Activated T-helper 1 cell treated with anti-CD3 and anti-CD28 coated beads, Interleukin-12 subunit alpha, Interleukin-12 subunit beta, Interleukin-2, Interleukin-4 antibody, amounts not matched to agents 30 ng/mL and 10 ng/mL and 1 ng/mL, durations not matched to agents 14 hours and 24 hours and 36 hours (primary cell): ENCODE results near the gene DNAJC15. TPM values are rescaled to one million over a fixed set of nuclear protein-coding genes. Genes with fewer than 3 reads are reported as not detected.
"Not testable (repeated sequence)": the region's sequence is repeated elsewhere in the genome, so short reads cannot be mapped to it uniquely, and the experiment has no call there.

Experiments
- DNase-seq: peaks from one replicate; pipeline ENCODE4 v3.0.0; 2021; ENCODE audit warnings: low spot score
- H3K27ac Mint-ChIP-seq: one replicate; pipeline ENCODE4 v1.8.0; 2021; ENCODE audit warnings: mild to moderate bottlenecking, mixed read lengths
- H3K27me3 Mint-ChIP-seq: one replicate; pipeline ENCODE4 v1.8.0; 2022; ENCODE audit warnings: mild to moderate bottlenecking, moderate library complexity, mixed read lengths; ENCODE audit not compliant: insufficient read depth
- H3K36me3 Mint-ChIP-seq: one replicate; pipeline ENCODE4 v1.8.0; 2021; ENCODE audit warnings: low read depth, mixed read lengths
- H3K4me1 Mint-ChIP-seq: one replicate; pipeline ENCODE4 v1.8.0; 2021; ENCODE audit warnings: low read depth, mixed read lengths
- H3K4me3 Mint-ChIP-seq: one replicate; pipeline ENCODE4 v1.8.0; 2021; ENCODE audit warnings: mild to moderate bottlenecking, moderate library complexity, mixed read lengths
- H3K9me3 Mint-ChIP-seq: one replicate; pipeline ENCODE4 v1.8.0; 2021; ENCODE audit warnings: mixed read lengths
- intact Hi-C: fragments of 100-400 bp; cut with micrococcal nuclease; formaldehyde crosslinking; loops from one replicate; pipeline ENCODE4 v1.15.1; 2024
- total RNA-seq: library from RNA; stranded (reverse); gene quantifications from 2 replicates; pipeline ENCODE4 v1.2.3, GENCODE V29; 2022

The DNAJC15 gene
- total RNA-seq, 1 donor from 2014 or later = 20.5 TPM

DNA sequence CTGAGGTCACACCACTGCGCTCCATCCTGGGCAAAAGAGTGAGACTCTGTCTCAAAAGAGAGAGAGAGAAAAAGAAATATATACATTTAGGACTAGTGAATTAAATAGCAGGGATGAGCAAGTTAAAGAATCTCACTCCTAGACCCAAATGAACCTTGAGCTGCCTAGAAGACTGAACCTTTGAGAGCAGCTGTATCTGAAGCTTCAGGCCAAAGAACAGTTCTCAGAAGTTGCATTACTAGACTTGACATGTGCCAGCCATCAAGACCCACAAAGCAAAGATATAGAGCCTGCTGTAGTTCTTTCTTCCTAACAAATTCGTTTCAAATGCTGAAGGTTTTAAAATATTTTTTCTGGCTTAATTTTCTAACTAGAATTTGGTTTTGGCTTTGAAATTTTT lies 16.6 kb downstream of the DNAJC15 start:
- H3K4me1 Mint-ChIP-seq = peaks cover 37% of the 10 kb centered on the region
- no peak overlapping the region for H3K4me3 Mint-ChIP-seq
- intact Hi-C loops = loop anchor here (5.0 to 10.0 kb wide), 2 partner anchors 68 to 765 kb away; partner anchors contain the start of gene AKAP11
- H3K27ac Mint-ChIP-seq = no peak overlapping the region
- H3K27me3 Mint-ChIP-seq = no peaks in the 10 kb centered on the region
- peaks cover 31% of the 10 kb centered on the region for H3K36me3 Mint-ChIP-seq
- peaks cover 4% of the 10 kb centered on the region for H3K9me3 Mint-ChIP-seq
- no peak for DNase-seq

- Mint-ChIP-seq H3K36me3 (peaks cover 33% of the 10 kb centered on the region), H3K4me1 (peaks cover 45% of the 10 kb centered on the region)
- intact Hi-C loops = loop anchor here (5.0 to 10.0 kb wide), 2 partner anchors 68 to 766 kb away; partner anchors contain the start of gene AKAP11
- not testable (repeated sequence) for DNase-seq, H3K27me3 Mint-ChIP-seq, H3K27ac Mint-ChIP-seq, H3K9me3 Mint-ChIP-seq, H3K4me3 Mint-ChIP-seq
These were observed 17.4 kb downstream of the DNAJC15 start for GRCh38 chr13:43040581-43041368.

- H3K36me3 Mint-ChIP-seq = peaks cover 37% of the 10 kb centered on the region
- no peaks in the 10 kb centered on the region for H3K27me3 Mint-ChIP-seq
- H3K4me3 Mint-ChIP-seq = no peak overlapping the region
- no peak overlapping the region for H3K27ac Mint-ChIP-seq
- peaks cover 51% of the 10 kb centered on the region for H3K4me1 Mint-ChIP-seq
- no peak for DNase-seq
- peaks cover 4% of the 10 kb centered on the region for H3K9me3 Mint-ChIP-seq
- intact Hi-C loops = loop anchor here (5.0 to 10.0 kb wide), 2 partner anchors 69 to 767 kb away; partner anchors contain the start of gene AKAP11
These were observed 18.1 kb downstream of the DNAJC15 start for GRCh38 chr13:43041369-43041921.

GRCh38 chr13:43042410-43042921 lies 19.1 kb downstream of the DNAJC15 start:
- Mint-ChIP-seq H3K4me1 (peaks cover 51% of the 10 kb centered on the region), H3K9me3 (peaks cover 4% of the 10 kb centered on the region), H3K36me3 (peaks cover 38% of the 10 kb centered on the region), H3K4me3 (no peak overlapping the region), H3K27me3 (no peaks in the 10 kb centered on the region), H3K27ac (peak overlapping the region; percentile 9)
- intact Hi-C loops = loop anchor here (1.0 to 10.0 kb wide), 3 partner anchors 19 to 768 kb away; partner anchors contain the start of genes AKAP11 and DNAJC15
- DNase-seq = no peak

DNA sequence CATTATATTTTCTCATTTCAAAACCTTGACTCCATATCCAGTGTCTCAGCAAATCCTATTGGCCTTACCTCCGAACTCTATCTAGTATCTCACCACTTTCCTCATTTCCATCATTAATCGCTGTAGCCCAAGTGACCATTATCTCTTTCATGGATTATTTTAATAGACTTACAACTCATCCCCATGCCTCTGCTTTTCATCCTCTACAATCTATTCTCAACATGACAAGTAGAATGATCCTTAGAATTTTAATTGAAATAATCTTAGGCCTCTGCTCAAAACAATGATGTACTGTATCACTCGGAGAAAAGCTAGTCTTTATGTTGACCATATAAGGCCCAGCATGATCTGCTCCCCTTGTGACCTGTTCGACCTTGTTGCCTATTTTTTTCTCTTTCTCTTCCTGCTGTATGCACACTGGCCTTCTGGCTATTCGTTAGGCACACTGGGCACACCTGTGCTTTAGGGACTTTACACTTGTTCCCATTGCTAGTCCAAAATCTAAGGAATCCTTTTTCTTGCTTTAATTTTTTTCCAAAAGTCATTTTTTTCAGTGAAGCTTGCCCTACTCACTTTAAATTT lies 21.4 kb downstream of the DNAJC15 start:
- DNase-seq = no peak
- peak overlapping the region; percentile 11 for H3K27ac Mint-ChIP-seq
- no peaks in the 10 kb centered on the region for H3K27me3 Mint-ChIP-seq
- intact Hi-C loops = loop anchor here (1.0 to 10.0 kb wide), 5 partner anchors 10 to 770 kb away; partner anchors contain the start of gene AKAP11
- peaks cover 61% of the 10 kb centered on the region for H3K4me1 Mint-ChIP-seq
- H3K4me3 Mint-ChIP-seq = peak overlapping the region; percentile 9
- peaks cover 38% of the 10 kb centered on the region for H3K36me3 Mint-ChIP-seq
- H3K9me3 Mint-ChIP-seq = peaks cover 4% of the 10 kb centered on the region

DNA sequence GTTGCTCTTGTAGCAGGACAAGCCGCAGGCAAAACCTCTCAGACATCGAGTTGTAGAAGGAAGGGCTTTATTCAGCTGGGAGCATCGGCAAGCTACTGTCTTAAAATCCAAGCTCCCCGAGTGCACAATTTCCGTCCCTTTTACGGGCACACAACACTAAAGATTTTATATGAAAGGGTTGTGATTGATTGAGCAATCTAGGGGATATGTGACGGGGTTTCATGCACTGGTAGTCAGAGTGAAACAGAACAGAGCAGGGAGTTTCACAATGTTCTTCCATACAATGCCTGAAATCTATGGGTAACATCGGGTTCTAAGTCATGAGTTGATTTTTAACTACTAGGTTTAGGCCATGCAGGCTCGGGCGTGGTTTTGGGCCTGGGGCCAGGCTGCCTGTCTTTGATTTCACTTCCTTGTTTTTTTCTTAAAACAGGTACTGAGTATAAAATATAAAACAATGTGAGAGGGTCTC lies 22.0 kb downstream of the DNAJC15 start:
- DNase-seq = peak; percentile 11
- intact Hi-C loops = loop anchor here (1.0 to 10.0 kb wide), 4 partner anchors 10 to 771 kb away; partner anchors contain the start of gene AKAP11
- Mint-ChIP-seq H3K4me1 (peaks cover 62% of the 10 kb centered on the region), H3K4me3 (peak overlapping the region; percentile 9), H3K36me3 (peaks cover 35% of the 10 kb centered on the region), H3K27ac (peak overlapping the region; percentile 11)
- H3K27me3 Mint-ChIP-seq, H3K9me3 Mint-ChIP-seq: not testable (repeated sequence)

GRCh38 chr13:43046259-43046658 lies 22.9 kb downstream of the DNAJC15 start:
- peaks cover 62% of the 10 kb centered on the region for H3K4me1 Mint-ChIP-seq
- intact Hi-C loops = loop anchor here (5.0 to 10.0 kb wide), 2 partner anchors 751 to 771 kb away; partner anchors contain the start of gene AKAP11
- H3K4me3 Mint-ChIP-seq = no peak overlapping the region
- no peak overlapping the region for H3K27ac Mint-ChIP-seq
- no peak for DNase-seq
- H3K36me3 Mint-ChIP-seq = peaks cover 32% of the 10 kb centered on the region
- no peaks in the 10 kb centered on the region for H3K27me3 Mint-ChIP-seq
- peaks cover 4% of the 10 kb centered on the region for H3K9me3 Mint-ChIP-seq

DNA sequence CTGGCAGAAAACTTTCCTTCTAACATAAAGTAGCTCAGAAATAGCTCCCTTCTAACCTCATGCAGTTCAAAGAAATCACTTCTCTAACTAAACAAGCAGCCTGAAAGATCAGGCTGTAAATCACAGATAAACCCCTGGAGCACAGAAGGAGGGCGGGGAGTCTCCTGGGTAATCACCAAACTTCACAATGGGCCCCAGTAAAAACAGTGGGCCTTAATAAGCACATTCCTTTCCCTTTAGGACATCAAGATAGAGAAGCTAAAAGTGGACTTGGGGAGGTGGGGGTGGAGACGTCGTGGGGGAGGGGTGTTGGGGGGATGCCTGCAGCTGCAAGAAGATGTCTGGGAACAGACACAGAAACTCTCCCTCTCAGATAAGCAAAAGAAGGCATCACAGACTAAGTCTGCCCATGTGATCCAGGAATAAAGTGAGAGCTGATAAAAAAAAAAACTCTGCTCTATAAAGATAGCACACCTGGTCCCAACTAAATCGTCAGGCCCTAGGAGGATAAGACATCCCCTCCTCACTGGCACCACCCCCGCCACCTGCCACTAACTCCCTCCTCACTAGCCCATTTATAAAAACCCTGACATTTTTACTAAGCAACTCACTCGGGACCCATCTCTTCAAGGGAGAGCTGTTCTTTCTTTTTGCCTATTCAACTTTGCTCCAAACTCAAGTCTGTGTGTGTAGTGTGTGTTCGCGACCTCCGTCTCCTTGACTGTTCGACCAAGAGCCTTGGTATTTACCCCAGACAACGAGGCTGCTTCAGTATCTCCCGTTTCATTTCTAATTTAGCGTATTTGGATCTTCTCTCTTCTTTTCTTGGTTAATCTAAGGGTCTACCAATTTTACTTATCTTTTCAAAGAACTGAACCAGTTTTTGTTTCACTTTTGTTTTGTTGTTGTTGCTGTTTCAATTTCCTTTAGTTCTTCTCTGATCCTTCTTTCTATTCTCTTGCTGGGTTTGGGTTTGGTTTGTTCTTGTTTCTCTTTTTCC lies 31.7 kb downstream of the DNAJC15 start:
- DNase-seq = peak; percentile 8
- Mint-ChIP-seq H3K36me3 (peaks cover 7% of the 10 kb centered on the region), H3K4me1 (peaks cover 6% of the 10 kb centered on the region), H3K4me3 (no peak overlapping the region), H3K9me3 (no peaks in the 10 kb centered on the region), H3K27me3 (no peaks in the 10 kb centered on the region), H3K27ac (no peak overlapping the region)
- intact Hi-C loops = loop anchor here (1.0 kb wide), 3 partner anchors 10 to 63 kb away; partner anchors contain the start of genes DNAJC15 and EPSTI1

- Mint-ChIP-seq H3K4me3 (peak overlapping the region; percentile 61), H3K36me3 (peaks cover 19% of the 10 kb centered on the region), H3K9me3 (no peaks in the 10 kb centered on the region), H3K27ac (peak overlapping the region; percentile 78), H3K27me3 (no peaks in the 10 kb centered on the region), H3K4me1 (peaks cover 29% of the 10 kb centered on the region)
- DNase-seq = peak; percentile 25
- intact Hi-C loops = no loop called here
These were observed 34.4 kb downstream of the DNAJC15 start for GRCh38 chr13:43057653-43058317.

- peaks cover 29% of the 10 kb centered on the region for H3K4me1 Mint-ChIP-seq
These were observed 34.9 kb downstream of the DNAJC15 start for GRCh38 chr13:43058318-43058674.

GRCh38 chr13:43058831-43059230 lies 35.4 kb downstream of the DNAJC15 start:
- intact Hi-C loops = no loop called here
- no peak for DNase-seq
- Mint-ChIP-seq H3K4me3 (no peak overlapping the region), H3K9me3 (no peaks in the 10 kb centered on the region), H3K27me3 (no peaks in the 10 kb centered on the region), H3K27ac (peak overlapping the region; percentile 78), H3K36me3 (peaks cover 19% of the 10 kb centered on the region), H3K4me1 (peaks cover 29% of the 10 kb centered on the region)

More at GRCh38 chr13:43058318-43058674, 34.9 kb downstream of the DNAJC15 start:
- peak; percentile 22 for DNase-seq
- intact Hi-C loops = no loop called here
- peak overlapping the region; percentile 61 for H3K4me3 Mint-ChIP-seq
- no peaks in the 10 kb centered on the region for H3K9me3 Mint-ChIP-seq
- H3K27me3 Mint-ChIP-seq = no peaks in the 10 kb centered on the region
- H3K27ac Mint-ChIP-seq = peak overlapping the region; percentile 78
- H3K36me3 Mint-ChIP-seq = peaks cover 19% of the 10 kb centered on the region
